ENCODE measurements around the gene PFN3. TPM values are rescaled to one million over a fixed set of nuclear protein-coding genes. Genes with fewer than 3 reads are reported as not detected.

PFN3 gene
- total RNA-seq, 1 experiment from 2014 or later: not detected

DNA sequence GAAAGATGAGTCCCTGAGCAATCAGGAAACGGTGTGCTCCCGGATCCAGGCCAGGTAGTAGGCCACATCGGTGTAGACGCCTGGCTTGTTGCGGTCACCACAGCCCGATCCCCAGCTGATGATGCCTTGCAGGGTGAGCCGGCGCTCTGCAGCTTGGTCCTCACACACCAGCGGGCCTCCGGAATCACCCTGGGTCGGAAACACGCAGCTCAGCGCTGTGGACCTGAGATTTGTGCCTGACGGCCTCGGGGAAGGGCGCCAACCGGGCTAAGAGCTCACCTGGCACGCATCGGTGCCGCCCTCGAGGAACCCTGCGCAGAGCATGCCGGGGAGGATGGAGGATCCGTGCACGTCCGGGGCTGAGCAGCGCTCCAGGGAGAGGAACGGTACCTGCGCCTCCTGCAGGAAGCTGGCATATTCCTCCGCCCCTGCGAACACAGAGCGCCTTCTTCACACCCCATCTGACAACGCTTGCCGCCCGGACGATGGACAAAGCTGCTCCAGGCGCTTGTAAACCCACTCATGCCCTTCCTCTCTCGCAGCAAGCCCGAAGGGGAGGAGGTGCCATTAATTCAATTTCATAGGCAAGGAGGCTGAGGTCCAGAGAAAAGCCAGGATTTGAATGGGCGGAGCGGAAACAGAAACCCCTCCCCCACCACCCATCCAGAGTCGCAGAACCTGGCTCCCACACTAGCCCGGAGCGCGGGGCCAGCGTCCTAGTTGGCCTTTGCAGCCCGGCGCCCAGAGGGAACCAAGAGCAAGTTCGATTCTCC lies 2.0 kb upstream of the PFN3 start:
- H3K4me3 Mint-ChIP-seq (ENCODE audit: unreplicated experiment): peak overlapping the region; percentile 93
- DNase-seq: peak; percentile 91 to 92
- H3K27ac Mint-ChIP-seq (ENCODE audit: unreplicated experiment): peak overlapping the region; percentile 50
- H3K36me3 Mint-ChIP-seq (ENCODE audit: insufficient read depth, unreplicated experiment): peaks cover 6% of the 10 kb centered on the region
- TF ChIP-seq, protein P1, sequence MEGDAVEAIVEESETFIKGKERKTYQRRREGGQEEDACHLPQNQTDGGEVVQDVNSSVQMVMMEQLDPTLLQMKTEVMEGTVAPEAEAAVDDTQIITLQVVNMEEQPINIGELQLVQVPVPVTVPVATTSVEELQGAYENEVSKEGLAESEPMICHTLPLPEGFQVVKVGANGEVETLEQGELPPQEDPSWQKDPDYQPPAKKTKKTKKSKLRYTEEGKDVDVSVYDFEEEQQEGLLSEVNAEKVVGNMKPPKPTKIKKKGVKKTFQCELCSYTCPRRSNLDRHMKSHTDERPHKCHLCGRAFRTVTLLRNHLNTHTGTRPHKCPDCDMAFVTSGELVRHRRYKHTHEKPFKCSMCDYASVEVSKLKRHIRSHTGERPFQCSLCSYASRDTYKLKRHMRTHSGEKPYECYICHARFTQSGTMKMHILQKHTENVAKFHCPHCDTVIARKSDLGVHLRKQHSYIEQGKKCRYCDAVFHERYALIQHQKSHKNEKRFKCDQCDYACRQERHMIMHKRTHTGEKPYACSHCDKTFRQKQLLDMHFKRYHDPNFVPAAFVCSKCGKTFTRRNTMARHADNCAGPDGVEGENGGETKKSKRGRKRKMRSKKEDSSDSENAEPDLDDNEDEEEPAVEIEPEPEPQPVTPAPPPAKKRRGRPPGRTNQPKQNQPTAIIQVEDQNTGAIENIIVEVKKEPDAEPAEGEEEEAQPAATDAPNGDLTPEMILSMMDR (IDR thresholded peaks at IDR 0.05; ENCODE audit: insufficient read depth in 1 of 2, low read depth in 1 of 2, low read length in 1 of 2, severe bottlenecking in 1 of 2, unreplicated experiment in 1 of 2): peak; percentile 56 to 87
- no peaks in the 10 kb centered on the region for H3K9me3 Mint-ChIP-seq (ENCODE audit: unreplicated experiment)
- peaks cover 6% of the 10 kb centered on the region for H3K4me1 Mint-ChIP-seq (ENCODE audit: low read depth, unreplicated experiment)
- H3K27me3 Mint-ChIP-seq (ENCODE audit: insufficient read depth, unreplicated experiment): no peaks in the 10 kb centered on the region
- Histone ChIP-seq H3K9me3 (no peaks in the 10 kb centered on the region), H3K27me3 (replicated peaks; ENCODE audit: control insufficient read depth, insufficient read depth, low read length) (no peaks in the 10 kb centered on the region), H3K4me3 (ENCODE audit: low read depth, low read length) (peak overlapping the region; percentile 88), H3K36me3 (ENCODE audit: control insufficient read depth, insufficient read depth, low read length) (no peaks in the 10 kb centered on the region), H3K4me1 (peaks cover 6% of the 10 kb centered on the region)
- POLR2A ChIA-PET: interaction anchor here (0.8 to 3.6 kb wide), 9 partner anchors 12 to 90 kb away, joined by 3 to 32 read pairs (median 6); partner anchors contain the start of genes GRK6 and LMAN2
- intact Hi-C loops (cut with micrococcal nuclease; ENCODE audit: unreplicated experiment): loop anchor here (1.0 to 2.0 kb wide), 3 partner anchors 12 to 94 kb away; partner anchors contain the start of gene PDLIM7
- CTCF ChIA-PET: interaction anchor here (0.6 to 5.1 kb wide), 21 partner anchors 10 to 315 kb away, joined by 3 to 148 read pairs (median 8); partner anchors contain the start of genes FGFR4, GRK6, PDLIM7 and PRR7
- BruUV-seq (replicated peaks): TSS peak; percentile 29

DNA sequence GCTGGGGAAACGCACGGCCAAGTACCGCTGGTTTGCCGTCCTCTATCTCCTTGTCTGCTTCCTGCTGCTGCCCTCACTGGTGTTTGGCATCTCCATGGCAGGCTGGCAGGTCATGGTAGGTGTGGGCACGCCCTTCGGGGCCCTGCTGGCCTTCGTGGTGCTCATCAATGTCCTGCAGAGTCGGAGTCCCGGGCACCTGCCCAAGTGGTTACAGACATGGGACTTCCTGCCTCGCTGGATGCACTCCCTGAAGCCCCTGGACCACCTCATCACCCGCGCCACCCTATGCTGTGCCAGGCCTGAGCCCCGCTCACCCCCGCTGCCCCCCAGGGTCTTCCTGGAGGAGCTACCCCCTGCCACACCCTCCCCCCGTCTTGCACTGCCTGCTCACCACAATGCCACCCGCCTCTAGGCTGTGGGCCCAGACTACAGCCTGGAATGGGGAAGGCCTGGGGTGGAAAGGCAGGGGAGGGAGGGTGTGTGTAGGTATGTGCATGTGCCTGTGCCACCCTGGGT lies 2.5 kb downstream of the PFN3 start:
- ChIA-PET CTCF (no interaction called here), POLR2A (no interaction called here)
- H3K27me3 Mint-ChIP-seq (ENCODE audit: insufficient read depth, unreplicated experiment): peaks cover 3% of the 10 kb centered on the region
- H3K27ac Mint-ChIP-seq (ENCODE audit: unreplicated experiment): no peak overlapping the region
- TF ChIP-seq, protein P1 (IDR thresholded peaks at IDR 0.05; ENCODE audit: insufficient read depth in 1 of 2, low read depth in 1 of 2, low read length in 1 of 2, severe bottlenecking in 1 of 2, unreplicated experiment in 1 of 2): no peak
- no peaks in the 10 kb centered on the region for H3K36me3 ChIP-seq (ENCODE audit: control insufficient read depth, insufficient read depth, low read length)
- no peak overlapping the region for H3K4me3 Mint-ChIP-seq (ENCODE audit: unreplicated experiment)
- H3K9me3 ChIP-seq: no peaks in the 10 kb centered on the region
- H3K4me1 Mint-ChIP-seq (ENCODE audit: low read depth, unreplicated experiment): peaks cover 6% of the 10 kb centered on the region
- no peak overlapping the region for H3K4me3 ChIP-seq (ENCODE audit: low read depth, low read length)
- no peak for DNase-seq
- no peaks in the 10 kb centered on the region for H3K9me3 Mint-ChIP-seq (ENCODE audit: unreplicated experiment)
- no peaks in the 10 kb centered on the region; the same call in 1 of the 2 replicates for H3K4me1 ChIP-seq
- peaks cover 6% of the 10 kb centered on the region for H3K36me3 Mint-ChIP-seq (ENCODE audit: insufficient read depth, unreplicated experiment)
- BruUV-seq (replicated peaks): no TSS peak
- intact Hi-C loops (cut with micrococcal nuclease; ENCODE audit: unreplicated experiment): no loop called here
- H3K27me3 ChIP-seq (replicated peaks; ENCODE audit: control insufficient read depth, insufficient read depth, low read length): no peaks in the 10 kb centered on the region

DNA sequence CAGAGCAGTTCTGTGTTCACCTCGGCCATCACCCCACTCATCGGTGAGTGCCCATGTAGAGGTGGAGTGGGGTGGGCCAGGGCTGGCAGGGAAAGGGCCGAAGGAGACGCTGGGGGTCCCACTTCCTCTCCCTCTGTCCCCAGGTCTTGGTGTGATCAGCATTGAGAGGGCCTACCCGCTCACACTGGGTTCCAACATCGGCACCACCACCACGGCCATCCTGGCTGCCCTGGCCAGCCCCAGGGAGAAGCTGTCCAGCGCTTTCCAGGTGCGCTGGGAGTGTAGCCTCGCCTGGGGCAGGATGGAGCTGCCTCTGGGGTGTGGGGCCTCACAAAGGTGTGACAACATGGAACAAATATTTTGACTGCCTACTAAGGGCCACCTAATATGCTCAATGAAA lies 3.7 kb downstream of the PFN3 start:
- BruUV-seq (replicated peaks): no TSS peak
- peaks cover 3% of the 10 kb centered on the region for H3K27me3 Mint-ChIP-seq (ENCODE audit: insufficient read depth, unreplicated experiment)
- no peak overlapping the region for H3K4me3 Mint-ChIP-seq (ENCODE audit: unreplicated experiment)
- H3K36me3 Mint-ChIP-seq (ENCODE audit: insufficient read depth, unreplicated experiment): no peaks in the 10 kb centered on the region
- peaks cover 6% of the 10 kb centered on the region for H3K4me1 Mint-ChIP-seq (ENCODE audit: low read depth, unreplicated experiment)
- intact Hi-C loops (cut with micrococcal nuclease; ENCODE audit: unreplicated experiment): no loop called here
- TF ChIP-seq, protein P1 (IDR thresholded peaks at IDR 0.05; ENCODE audit: insufficient read depth in 1 of 2, low read depth in 1 of 2, low read length in 1 of 2, severe bottlenecking in 1 of 2, unreplicated experiment in 1 of 2): no peak
- ChIA-PET CTCF (interaction anchor here (0.6 kb wide), 1 partner anchor 28 kb away, joined by 3 read pairs; no protein-coding TSS in a partner anchor), POLR2A (interaction anchor here (0.5 kb wide), 1 partner anchor 66 kb away, joined by 3 read pairs; no protein-coding TSS in a partner anchor)
- no peaks in the 10 kb centered on the region for H3K9me3 Mint-ChIP-seq (ENCODE audit: unreplicated experiment)
- DNase-seq: no peak
- H3K4me3 ChIP-seq (ENCODE audit: low read depth, low read length): no peak overlapping the region
- H3K9me3 ChIP-seq: no peaks in the 10 kb centered on the region
- no peaks in the 10 kb centered on the region for H3K36me3 ChIP-seq (ENCODE audit: control insufficient read depth, insufficient read depth, low read length)
- H3K4me1 ChIP-seq: no peaks in the 10 kb centered on the region
- H3K27ac Mint-ChIP-seq (ENCODE audit: unreplicated experiment): no peak overlapping the region
- H3K27me3 ChIP-seq (replicated peaks; ENCODE audit: control insufficient read depth, insufficient read depth, low read length): no peaks in the 10 kb centered on the region
